ENCODE data around the gene ARFIP2.

ARFIP2 gene

GRCh38 chr11:6482441-6482840, 1.3 kb upstream of the ARFIP2 start:
- no peaks in the 10 kb centered on the region for H3K27me3 ChIP-seq (ENCODE audit: control insufficient read depth in 1 of 2, insufficient read depth in 2 of 2, low read length in 2 of 2)
- peak overlapping the region; percentile 95 to 99 for H3K4me3 ChIP-seq (ENCODE audit: low read length in 2 of 2)
- peaks cover 38 to 52% of the 10 kb centered on the region in 2 donors for H3K36me3 ChIP-seq (ENCODE audit: control insufficient read depth in 2 of 2, insufficient read depth in 2 of 2, low read length in 2 of 2)
- peaks cover 29% of the 10 kb centered on the region for H3K4me1 ChIP-seq (ENCODE audit: control insufficient read depth, insufficient read depth, low read length)
- H3K9me3 ChIP-seq (ENCODE audit: control insufficient read depth in 2 of 2, low read length in 2 of 2), result no peaks in the 10 kb centered on the region
- H3K27ac ChIP-seq (ENCODE audit: low read length), result peak overlapping the region; percentile 92
- peak overlapping the region; percentile 89 to 98 for H3K9ac ChIP-seq (ENCODE audit: low read length in 2 of 2)

GRCh38 chr11:6481924-6482275, 769 bp upstream of the ARFIP2 start:
- H3K27ac ChIP-seq (ENCODE audit: low read length), result peak overlapping the region; percentile 92
- peak overlapping the region; percentile 89 to 98 for H3K9ac ChIP-seq (ENCODE audit: low read length in 2 of 2)
- peaks cover 29% of the 10 kb centered on the region for H3K4me1 ChIP-seq (ENCODE audit: control insufficient read depth, insufficient read depth, low read length)
- peaks cover 40 to 53% of the 10 kb centered on the region in 2 donors for H3K36me3 ChIP-seq (ENCODE audit: control insufficient read depth in 2 of 2, insufficient read depth in 2 of 2, low read length in 2 of 2)
- H3K4me3 ChIP-seq (ENCODE audit: low read length in 2 of 2), result peak overlapping the region; percentile 95 to 99
- no peaks in the 10 kb centered on the region for H3K27me3 ChIP-seq (ENCODE audit: control insufficient read depth in 1 of 2, insufficient read depth in 2 of 2, low read length in 2 of 2)
- H3K9me3 ChIP-seq (ENCODE audit: control insufficient read depth in 2 of 2, low read length in 2 of 2), result no peaks in the 10 kb centered on the region

- Histone ChIP-seq H3K4me3 (ENCODE audit: low read length in 2 of 2) (peak overlapping the region; percentile 95 to 99), H3K27ac (ENCODE audit: low read length) (peak overlapping the region; percentile 92), H3K9me3 (ENCODE audit: control insufficient read depth in 2 of 2, low read length in 2 of 2) (no peaks in the 10 kb centered on the region), H3K27me3 (ENCODE audit: control insufficient read depth in 1 of 2, insufficient read depth in 2 of 2, low read length in 2 of 2) (no peaks in the 10 kb centered on the region), H3K9ac (ENCODE audit: low read length in 2 of 2) (peak overlapping the region; percentile 89 to 98), H3K4me1 (ENCODE audit: control insufficient read depth, insufficient read depth, low read length) (peaks cover 29% of the 10 kb centered on the region), H3K36me3 (ENCODE audit: control insufficient read depth in 2 of 2, insufficient read depth in 2 of 2, low read length in 2 of 2) (peaks cover 36 to 52% of the 10 kb centered on the region in 2 donors)
Measured at GRCh38 chr11:6480299-6480914, 724 bp downstream of the ARFIP2 start.

GRCh38 chr11:6476571-6476970, 4.6 kb downstream of the ARFIP2 start:
- no peak overlapping the region for H3K9ac ChIP-seq (ENCODE audit: low read length in 2 of 2)
- peaks cover 18 to 31% of the 10 kb centered on the region in 2 donors for H3K36me3 ChIP-seq (ENCODE audit: control insufficient read depth in 2 of 2, insufficient read depth in 2 of 2, low read length in 2 of 2)
- no peak overlapping the region for H3K4me3 ChIP-seq (ENCODE audit: low read length in 2 of 2)
- H3K27me3 ChIP-seq (ENCODE audit: control insufficient read depth in 1 of 2, insufficient read depth in 2 of 2, low read length in 2 of 2), result no peaks in the 10 kb centered on the region
- H3K27ac ChIP-seq (ENCODE audit: low read length), result no peak overlapping the region
- H3K4me1 ChIP-seq (ENCODE audit: control insufficient read depth, insufficient read depth, low read length), result peaks cover 37% of the 10 kb centered on the region
- H3K9me3 ChIP-seq (ENCODE audit: control insufficient read depth in 2 of 2, low read length in 2 of 2), result no peaks in the 10 kb centered on the region

- Histone ChIP-seq H3K9me3 (ENCODE audit: control insufficient read depth in 2 of 2, low read length in 2 of 2) (no peaks in the 10 kb centered on the region), H3K27me3 (ENCODE audit: control insufficient read depth in 1 of 2, insufficient read depth in 2 of 2, low read length in 2 of 2) (no peaks in the 10 kb centered on the region), H3K9ac (ENCODE audit: low read length in 2 of 2) (no peak overlapping the region), H3K36me3 (ENCODE audit: control insufficient read depth in 2 of 2, insufficient read depth in 2 of 2, low read length in 2 of 2) (peaks cover 18 to 31% of the 10 kb centered on the region in 2 donors), H3K4me3 (ENCODE audit: low read length in 2 of 2) (no peak overlapping the region), H3K27ac (ENCODE audit: low read length) (no peak overlapping the region), H3K4me1 (ENCODE audit: control insufficient read depth, insufficient read depth, low read length) (peaks cover 34% of the 10 kb centered on the region)
Measured at GRCh38 chr11:6475936-6476335, 5.2 kb downstream of the ARFIP2 start.

- Histone ChIP-seq H3K27me3 (ENCODE audit: control insufficient read depth in 1 of 2, insufficient read depth in 2 of 2, low read length in 2 of 2) (no peaks in the 10 kb centered on the region), H3K27ac (ENCODE audit: low read length) (peak overlapping the region; percentile 87), H3K9me3 (ENCODE audit: control insufficient read depth in 2 of 2, low read length in 2 of 2) (no peaks in the 10 kb centered on the region), H3K36me3 (ENCODE audit: control insufficient read depth in 2 of 2, insufficient read depth in 2 of 2, low read length in 2 of 2) (peaks cover 18 to 33% of the 10 kb centered on the region in 2 donors), H3K4me1 (ENCODE audit: control insufficient read depth, insufficient read depth, low read length) (peaks cover 24% of the 10 kb centered on the region), H3K4me3 (ENCODE audit: low read length in 2 of 2) (peak overlapping the region in 1 of 2 donors; percentile 80), H3K9ac (ENCODE audit: low read length in 2 of 2) (peak overlapping the region; percentile 73 to 88)
Measured at GRCh38 chr11:6474806-6475500, 6.2 kb downstream of the ARFIP2 start.

- peak overlapping the region; percentile 71 to 80 for H3K4me3 ChIP-seq (ENCODE audit: low read length in 2 of 2)
- H3K36me3 ChIP-seq (ENCODE audit: control insufficient read depth in 2 of 2, insufficient read depth in 2 of 2, low read length in 2 of 2), result peaks cover 18 to 30% of the 10 kb centered on the region in 2 donors
- H3K9me3 ChIP-seq (ENCODE audit: control insufficient read depth in 2 of 2, low read length in 2 of 2), result no peaks in the 10 kb centered on the region
- peaks cover 25% of the 10 kb centered on the region for H3K4me1 ChIP-seq (ENCODE audit: control insufficient read depth, insufficient read depth, low read length)
- H3K9ac ChIP-seq (ENCODE audit: low read length in 2 of 2), result peak overlapping the region; percentile 73 to 88
- peak overlapping the region; percentile 87 for H3K27ac ChIP-seq (ENCODE audit: low read length)
- H3K27me3 ChIP-seq (ENCODE audit: control insufficient read depth in 1 of 2, insufficient read depth in 2 of 2, low read length in 2 of 2), result no peaks in the 10 kb centered on the region
Measured at GRCh38 chr11:6474413-6474792, 6.7 kb downstream of the ARFIP2 start.

GRCh38 chr11:6473451-6474412, 7.4 kb downstream of the ARFIP2 start, which contains the start of gene TRIM3:
Gene TRIM3, minus strand, starts transcription at chr11:6473941. Its CDS starts 8,246 bp downstream, at chr11:6465695.
- peak within 1 kb of the TSS; percentile 81 to 88 for H3K9ac ChIP-seq (ENCODE audit: low read length in 2 of 2)
- peaks cover 18 to 24% of the 10 kb centered on the region in 2 donors for H3K36me3 ChIP-seq (ENCODE audit: control insufficient read depth in 2 of 2, insufficient read depth in 2 of 2, low read length in 2 of 2)
- H3K9me3 ChIP-seq (ENCODE audit: control insufficient read depth in 2 of 2, low read length in 2 of 2), result no peaks in the 10 kb centered on the region
- H3K27ac ChIP-seq (ENCODE audit: low read length), result peak within 1 kb of the TSS; percentile 87
- H3K4me1 ChIP-seq (ENCODE audit: control insufficient read depth, insufficient read depth, low read length), result peaks cover 31% of the 10 kb centered on the region
- H3K4me3 ChIP-seq (ENCODE audit: low read length in 2 of 2), result peak within 1 kb of the TSS; percentile 84 to 91
- no peaks in the 10 kb centered on the region for H3K27me3 ChIP-seq (ENCODE audit: control insufficient read depth in 1 of 2, insufficient read depth in 2 of 2, low read length in 2 of 2)

GRCh38 chr11:6472934-6473333, 8.2 kb downstream of the ARFIP2 start:
- Histone ChIP-seq H3K36me3 (ENCODE audit: control insufficient read depth in 2 of 2, insufficient read depth in 2 of 2, low read length in 2 of 2) (peaks cover 13 to 17% of the 10 kb centered on the region in 2 donors), H3K27ac (ENCODE audit: low read length) (no peak overlapping the region), H3K4me3 (ENCODE audit: low read length in 2 of 2) (peak overlapping the region; percentile 57 to 91), H3K9ac (ENCODE audit: low read length in 2 of 2) (peak overlapping the region; percentile 53 to 60), H3K27me3 (ENCODE audit: control insufficient read depth in 1 of 2, insufficient read depth in 2 of 2, low read length in 2 of 2) (no peaks in the 10 kb centered on the region), H3K4me1 (ENCODE audit: control insufficient read depth, insufficient read depth, low read length) (peaks cover 38% of the 10 kb centered on the region), H3K9me3 (ENCODE audit: control insufficient read depth in 2 of 2, low read length in 2 of 2) (no peaks in the 10 kb centered on the region)

GRCh38 chr11:6469599-6469998, 11.5 kb downstream of the ARFIP2 start:
- Histone ChIP-seq H3K27ac (ENCODE audit: low read length) (peak overlapping the region; percentile 71), H3K27me3 (ENCODE audit: control insufficient read depth in 1 of 2, insufficient read depth in 2 of 2, low read length in 2 of 2) (no peaks in the 10 kb centered on the region), H3K4me1 (ENCODE audit: control insufficient read depth, insufficient read depth, low read length) (peaks cover 31% of the 10 kb centered on the region), H3K4me3 (ENCODE audit: low read length in 2 of 2) (peak overlapping the region in 1 of 2 donors; percentile 35), H3K9me3 (ENCODE audit: control insufficient read depth in 2 of 2, low read length in 2 of 2) (no peaks in the 10 kb centered on the region), H3K36me3 (ENCODE audit: control insufficient read depth in 2 of 2, insufficient read depth in 2 of 2, low read length in 2 of 2) (peaks cover 4 to 9% of the 10 kb centered on the region in 2 donors), H3K9ac (ENCODE audit: low read length in 2 of 2) (peak overlapping the region in 1 of 2 donors; percentile 51)
